A673 (cell line): ENCODE data around the gene MAP1A. TPM values are rescaled to one million over a fixed set of nuclear protein-coding genes. Genes with fewer than 3 reads are reported as not detected.

Source experiments
- BruUV-seq: library from RNA; stranded (reverse); fragments of 400-500 nt; replicated peaks from 2 replicates; lab custom pipeline; 2021; lab: Mats Ljungman, UMichigan
- CTCF ChIA-PET: fragments of 300-600 bp; sonication (Branson Sonifier 250); formaldehyde crosslinking; loops from one replicate; lab custom pipeline; 2022; ENCODE audit warnings: antibody characterized with exemption; lab: Charles Lee
- POLR2A ChIA-PET: fragments of 300-600 bp; sonication (Branson Sonifier 250); formaldehyde crosslinking; loops from one replicate; lab custom pipeline; 2022; ENCODE audit warnings: antibody characterized with exemption; ENCODE audit not compliant: low non-redundant PET; lab: Charles Lee
- DNase-seq: peaks from one replicate; pipeline ENCODE4 v3.0.0-alpha.2; 2015; ENCODE audit warnings: low spot score
- H3K27ac ChIP-seq: fragments of 200-600 bp; sonication (generic); 2 replicates; pipeline ENCODE4 v1.5.1; 2016; ENCODE audit warnings: mixed run types, low read depth, mild to moderate bottlenecking, mixed read lengths, antibody characterized with exemption, low read length; ENCODE audit not compliant: poor library complexity, severe bottlenecking
- H3K27me3 ChIP-seq: fragments of 200-600 bp; sonication (generic); replicated peaks from 2 replicates; pipeline ENCODE4 v1.6.1; 2017; ENCODE audit warnings: mixed run types, low read depth, mild to moderate bottlenecking, mixed read lengths, antibody characterized with exemption, low read length; ENCODE audit not compliant: insufficient read depth, poor library complexity
- H3K36me3 ChIP-seq: fragments of 200-600 bp; sonication (generic); 2 replicates; pipeline ENCODE4 v1.6.1; 2016; ENCODE audit warnings: mixed run types, mild to moderate bottlenecking, mixed read lengths, antibody characterized with exemption, low read length; ENCODE audit not compliant: insufficient read depth, poor library complexity, severe bottlenecking
- H3K4me1 ChIP-seq: fragments of 200-600 bp; sonication (generic); 2 replicates; pipeline ENCODE4 v1.6.1; 2017; ENCODE audit warnings: mixed run types, mild to moderate bottlenecking, mixed read lengths, antibody characterized with exemption, low read length; ENCODE audit not compliant: insufficient read depth, poor library complexity, severe bottlenecking
- H3K4me3 ChIP-seq: fragments of 200-600 bp; sonication (generic); 2 replicates; pipeline ENCODE4 v1.5.1; 2016; ENCODE audit warnings: low read depth, mixed run types, mild to moderate bottlenecking, mixed read lengths, low read length; ENCODE audit not compliant: poor library complexity, severe bottlenecking
- H3K9me3 ChIP-seq: fragments of 200-600 bp; sonication (generic); 2 replicates; pipeline ENCODE4 v1.6.1; 2016; ENCODE audit warnings: mixed run types, low read depth, mild to moderate bottlenecking, mixed read lengths, antibody characterized with exemption, low read length; ENCODE audit not compliant: poor library complexity, severe bottlenecking
- EZH2 ChIP-seq: fragments of 200-600 bp; sonication (generic); IDR thresholded peaks from 2 replicates; pipeline ENCODE4 v1.6.1; 2017; ENCODE audit warnings: borderline replicate concordance, low read depth, mild to moderate bottlenecking, mixed read lengths, antibody characterized with exemption, low read length; ENCODE audit not compliant: poor library complexity, severe bottlenecking
- intact Hi-C: fragments of 100-400 bp; cut with micrococcal nuclease; formaldehyde crosslinking; loops from one replicate; pipeline ENCODE4 v1.10.0; 2022; ENCODE audit not compliant: unreplicated experiment
- total RNA-seq: library from RNA; stranded (reverse); gene quantifications from 2 replicates; pipeline ENCODE4 v1.2.3, GENCODE V29; 2021
- TF ChIP-seq, protein P1 (sequence below): fragments of 300-800, 200-600 bp; sonication (generic); conservative IDR thresholded peaks from 2 replicates; pipeline ENCODE4 v1.5.1; 2017; ENCODE audit warnings: low read depth, mild to moderate bottlenecking, antibody characterized with exemption, low read length, moderate library complexity, mixed read lengths

MAP1A gene
- total RNA-seq, 1 experiment from 2014 or later: 83.8 TPM

DNA sequence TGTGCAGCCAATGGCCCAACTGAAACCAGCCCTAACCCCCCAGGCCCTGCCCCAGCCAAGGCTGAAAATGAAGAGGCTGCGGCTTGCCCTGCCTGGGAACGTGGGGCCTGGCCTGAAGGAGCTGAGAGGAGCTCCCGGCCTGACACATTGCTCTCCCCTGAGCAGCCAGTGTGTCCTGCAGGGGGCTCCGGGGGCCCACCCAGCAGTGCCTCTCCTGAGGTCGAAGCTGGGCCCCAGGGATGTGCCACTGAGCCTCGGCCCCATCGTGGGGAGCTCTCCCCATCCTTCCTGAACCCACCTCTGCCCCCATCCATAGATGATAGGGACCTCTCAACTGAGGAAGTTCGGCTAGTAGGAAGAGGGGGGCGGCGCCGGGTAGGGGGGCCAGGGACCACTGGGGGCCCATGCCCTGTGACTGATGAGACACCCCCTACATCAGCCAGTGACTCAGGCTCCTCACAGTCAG lies 11.2 kb downstream of the MAP1A start:
- ChIA-PET CTCF (interaction anchor here (0.5 kb wide), 1 partner anchor 35 kb away, joined by 4 read pairs; the partner anchor contains the start of gene TP53BP1), POLR2A (interaction anchor here (0.6 kb wide), 1 partner anchor 316 kb away, joined by 3 read pairs; no protein-coding TSS in a partner anchor)
- Histone ChIP-seq H3K27me3 (no peaks in the 10 kb centered on the region), H3K9me3 (no peaks in the 10 kb centered on the region), H3K4me1 (no peaks in the 10 kb centered on the region), H3K27ac (no peak overlapping the region), H3K4me3 (no peak overlapping the region), H3K36me3 (peaks cover 36% of the 10 kb centered on the region)
- TF ChIP-seq, protein P1, sequence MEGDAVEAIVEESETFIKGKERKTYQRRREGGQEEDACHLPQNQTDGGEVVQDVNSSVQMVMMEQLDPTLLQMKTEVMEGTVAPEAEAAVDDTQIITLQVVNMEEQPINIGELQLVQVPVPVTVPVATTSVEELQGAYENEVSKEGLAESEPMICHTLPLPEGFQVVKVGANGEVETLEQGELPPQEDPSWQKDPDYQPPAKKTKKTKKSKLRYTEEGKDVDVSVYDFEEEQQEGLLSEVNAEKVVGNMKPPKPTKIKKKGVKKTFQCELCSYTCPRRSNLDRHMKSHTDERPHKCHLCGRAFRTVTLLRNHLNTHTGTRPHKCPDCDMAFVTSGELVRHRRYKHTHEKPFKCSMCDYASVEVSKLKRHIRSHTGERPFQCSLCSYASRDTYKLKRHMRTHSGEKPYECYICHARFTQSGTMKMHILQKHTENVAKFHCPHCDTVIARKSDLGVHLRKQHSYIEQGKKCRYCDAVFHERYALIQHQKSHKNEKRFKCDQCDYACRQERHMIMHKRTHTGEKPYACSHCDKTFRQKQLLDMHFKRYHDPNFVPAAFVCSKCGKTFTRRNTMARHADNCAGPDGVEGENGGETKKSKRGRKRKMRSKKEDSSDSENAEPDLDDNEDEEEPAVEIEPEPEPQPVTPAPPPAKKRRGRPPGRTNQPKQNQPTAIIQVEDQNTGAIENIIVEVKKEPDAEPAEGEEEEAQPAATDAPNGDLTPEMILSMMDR: no peak
- no peak for TF ChIP-seq EZH2
- no peak for DNase-seq
- BruUV-seq: no TSS peak
- intact Hi-C loops: no loop called here

DNA sequence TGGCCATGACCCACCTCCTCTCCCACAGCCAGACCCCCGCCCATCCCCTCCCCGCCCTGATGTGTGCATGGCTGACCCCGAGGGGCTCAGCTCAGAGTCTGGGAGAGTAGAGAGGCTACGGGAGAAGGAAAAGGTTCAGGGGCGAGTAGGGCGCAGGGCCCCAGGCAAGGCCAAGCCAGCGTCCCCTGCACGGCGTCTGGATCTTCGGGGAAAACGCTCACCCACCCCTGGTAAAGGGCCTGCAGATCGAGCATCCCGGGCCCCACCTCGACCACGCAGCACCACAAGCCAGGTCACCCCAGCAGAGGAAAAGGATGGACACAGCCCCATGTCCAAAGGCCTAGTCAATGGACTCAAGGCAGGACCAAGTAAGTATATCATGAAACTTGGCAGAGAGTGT lies 11.7 kb downstream of the MAP1A start:
- intact Hi-C loops: no loop called here

DNA sequence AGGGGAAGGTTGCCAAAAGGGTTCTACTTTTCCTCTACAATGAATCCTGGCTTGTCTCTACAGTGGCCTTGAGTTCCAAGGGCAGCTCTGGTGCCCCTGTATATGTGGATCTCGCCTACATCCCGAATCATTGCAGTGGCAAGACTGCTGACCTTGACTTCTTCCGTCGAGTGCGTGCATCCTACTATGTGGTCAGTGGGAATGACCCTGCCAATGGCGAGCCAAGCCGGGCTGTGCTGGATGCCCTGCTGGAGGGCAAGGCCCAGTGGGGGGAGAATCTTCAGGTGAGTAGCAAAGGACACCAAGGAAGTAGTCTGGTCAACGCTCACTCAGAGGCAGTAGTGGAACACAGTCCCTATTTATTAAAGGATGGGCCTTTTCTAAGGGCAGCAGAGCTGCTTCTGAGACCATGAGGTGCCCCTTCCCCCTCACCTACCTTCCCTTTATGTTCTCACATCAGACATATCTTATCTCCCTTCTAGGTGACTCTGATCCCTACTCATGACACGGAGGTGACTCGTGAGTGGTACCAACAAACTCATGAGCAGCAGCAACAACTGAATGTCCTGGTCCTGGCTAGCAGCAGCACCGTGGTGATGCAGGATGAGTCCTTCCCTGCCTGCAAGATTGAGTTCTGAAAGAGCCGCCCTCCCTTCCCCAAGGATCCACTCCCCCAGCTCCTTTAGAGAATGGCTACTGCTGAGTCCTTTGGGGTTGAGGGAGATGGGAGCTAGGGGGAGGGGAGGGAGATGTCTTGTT lies 12.4 kb downstream of the MAP1A start:
- Histone ChIP-seq H3K36me3 (peaks cover 24% of the 10 kb centered on the region), H3K27ac (no peak overlapping the region), H3K9me3 (no peaks in the 10 kb centered on the region), H3K27me3 (no peaks in the 10 kb centered on the region), H3K4me3 (no peak overlapping the region), H3K4me1 (no peaks in the 10 kb centered on the region)
- ChIA-PET POLR2A (interaction anchor here (0.5 to 0.7 kb wide), 2 partner anchors 14 to 62 kb away, joined by 3 to 4 read pairs; no protein-coding TSS in a partner anchor), CTCF (no interaction called here)
- intact Hi-C loops: no loop called here
- DNase-seq: no peak
- no peak for TF ChIP-seq EZH2
- TF ChIP-seq, protein P1: no peak
- no TSS peak for BruUV-seq

More for the DNA sequence above, 11.7 kb downstream of the MAP1A start:
- Histone ChIP-seq H3K9me3 (no peaks in the 10 kb centered on the region), H3K4me3 (no peak overlapping the region), H3K27ac (no peak overlapping the region), H3K36me3 (peaks cover 30% of the 10 kb centered on the region), H3K27me3 (no peaks in the 10 kb centered on the region), H3K4me1 (no peaks in the 10 kb centered on the region)
- no peak for DNase-seq
- POLR2A ChIA-PET: interaction anchor here (0.5 to 0.6 kb wide), 2 partner anchors 62 to 316 kb away, joined by 3 to 4 read pairs; no protein-coding TSS in a partner anchor
- CTCF ChIA-PET: interaction anchor here (0.5 kb wide), 1 partner anchor 36 kb away, joined by 4 read pairs; the partner anchor contains the start of gene TP53BP1
- TF ChIP-seq, protein P1: no peak
- no peak for TF ChIP-seq EZH2
- no TSS peak for BruUV-seq
